HG02571 (cell line): Measurements from ENCODE around the gene NELFCD.
"Not testable (repeated sequence)": the region's sequence is repeated elsewhere in the genome, so short reads cannot be mapped to it uniquely, and the experiment has no call there.

Source experiments
- ATAC-seq: cut with Tn5 transposase; IDR thresholded peaks from one replicate; pipeline ENCODE4 v1.9.1; 2021; ENCODE audit warnings: mild to moderate bottlenecking, moderate library complexity; ENCODE audit not compliant: unreplicated experiment

The NELFCD gene, protein sequence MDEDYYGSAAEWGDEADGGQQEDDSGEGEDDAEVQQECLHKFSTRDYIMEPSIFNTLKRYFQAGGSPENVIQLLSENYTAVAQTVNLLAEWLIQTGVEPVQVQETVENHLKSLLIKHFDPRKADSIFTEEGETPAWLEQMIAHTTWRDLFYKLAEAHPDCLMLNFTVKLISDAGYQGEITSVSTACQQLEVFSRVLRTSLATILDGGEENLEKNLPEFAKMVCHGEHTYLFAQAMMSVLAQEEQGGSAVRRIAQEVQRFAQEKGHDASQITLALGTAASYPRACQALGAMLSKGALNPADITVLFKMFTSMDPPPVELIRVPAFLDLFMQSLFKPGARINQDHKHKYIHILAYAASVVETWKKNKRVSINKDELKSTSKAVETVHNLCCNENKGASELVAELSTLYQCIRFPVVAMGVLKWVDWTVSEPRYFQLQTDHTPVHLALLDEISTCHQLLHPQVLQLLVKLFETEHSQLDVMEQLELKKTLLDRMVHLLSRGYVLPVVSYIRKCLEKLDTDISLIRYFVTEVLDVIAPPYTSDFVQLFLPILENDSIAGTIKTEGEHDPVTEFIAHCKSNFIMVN

DNA sequence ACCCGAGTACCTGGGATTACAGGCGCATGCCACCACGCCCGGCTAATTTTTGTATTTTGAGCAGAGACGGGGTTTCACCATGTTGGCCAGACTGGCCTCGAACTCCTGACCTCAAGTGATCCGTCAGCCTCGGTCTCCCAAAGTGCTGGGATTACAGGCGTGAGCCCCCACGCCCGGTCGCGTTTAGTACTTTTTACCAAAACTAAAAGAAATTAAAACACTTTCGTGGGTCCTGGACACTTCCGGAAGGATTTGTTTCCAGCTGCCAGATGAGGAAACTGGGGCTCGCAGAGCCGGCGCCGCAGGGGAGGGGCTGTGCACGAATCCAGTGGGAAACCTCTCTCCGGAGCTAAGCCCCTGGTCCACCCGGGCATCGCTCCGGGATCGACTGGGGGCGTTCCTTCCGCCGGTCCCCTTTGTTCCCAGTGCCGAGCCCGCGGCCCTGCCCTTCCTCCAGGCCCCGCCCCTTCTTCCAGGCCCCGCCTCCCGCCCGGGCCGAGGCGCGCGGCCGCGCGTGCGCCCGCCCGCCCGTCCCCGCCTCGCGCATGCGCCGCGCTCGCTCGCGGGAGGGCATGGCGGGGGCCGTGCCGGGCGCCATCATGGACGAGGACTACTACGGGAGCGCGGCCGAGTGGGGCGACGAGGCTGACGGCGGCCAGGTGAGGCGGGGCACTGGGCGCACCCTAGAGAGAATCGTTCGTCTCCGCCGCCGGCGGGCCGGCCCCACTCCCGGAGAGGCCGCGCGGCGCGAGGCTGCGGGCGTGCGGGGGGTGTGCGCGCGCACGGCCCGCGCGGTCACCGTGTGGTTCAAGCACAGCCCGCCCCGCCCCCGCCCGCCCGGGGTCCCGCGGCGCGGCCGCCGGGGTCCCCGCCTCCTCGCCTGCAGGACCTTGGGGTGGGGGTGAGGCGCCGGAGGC, at the start of gene NELFCD:
NELFCD (plus strand) TSS at position 546 of the 917 bp plus-strand sequence; CDS start at position 600, 54 bp downstream.
- peak; percentile 66 for ATAC-seq

DNA sequence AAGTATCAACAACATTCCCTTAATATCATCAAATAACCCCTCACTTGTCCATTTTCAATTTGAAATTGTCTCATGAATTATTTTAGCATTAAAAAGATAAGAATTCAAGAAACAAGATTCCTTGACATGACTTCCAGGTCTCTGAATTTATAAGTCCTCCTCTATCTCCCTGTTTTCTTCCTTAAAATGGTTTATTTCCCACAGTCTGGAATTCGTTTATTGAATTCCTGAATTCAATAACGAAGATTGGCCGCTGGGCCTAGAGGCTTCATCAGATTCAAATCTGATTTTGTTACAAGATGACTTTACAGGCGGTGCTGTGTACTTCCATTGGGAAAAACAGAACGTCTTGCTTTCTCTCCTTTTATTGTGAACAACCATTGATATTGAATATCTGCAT, 48.9 kb upstream of the NELFCD start:
- ATAC-seq: no peak

DNA sequence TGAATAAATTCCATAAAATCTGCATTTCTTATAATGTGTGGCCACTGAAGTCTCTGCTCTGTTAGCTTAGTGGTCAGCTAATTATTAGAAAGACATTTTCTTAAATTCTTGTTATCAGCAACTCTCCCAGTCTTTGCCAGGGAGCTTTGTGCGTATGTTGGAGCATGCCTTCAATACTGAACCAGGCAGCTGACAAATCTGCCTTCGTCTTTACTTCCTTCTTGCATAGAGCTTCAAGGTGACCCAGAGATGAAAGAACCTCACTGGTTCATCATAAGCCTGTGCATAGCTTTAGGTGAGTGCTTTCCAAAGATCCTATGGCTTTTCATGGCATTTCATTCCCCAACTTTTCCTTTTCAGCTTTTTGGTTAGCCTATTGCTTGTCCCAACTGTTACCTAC, 43.0 kb upstream of the NELFCD start:
- no peak for ATAC-seq

DNA sequence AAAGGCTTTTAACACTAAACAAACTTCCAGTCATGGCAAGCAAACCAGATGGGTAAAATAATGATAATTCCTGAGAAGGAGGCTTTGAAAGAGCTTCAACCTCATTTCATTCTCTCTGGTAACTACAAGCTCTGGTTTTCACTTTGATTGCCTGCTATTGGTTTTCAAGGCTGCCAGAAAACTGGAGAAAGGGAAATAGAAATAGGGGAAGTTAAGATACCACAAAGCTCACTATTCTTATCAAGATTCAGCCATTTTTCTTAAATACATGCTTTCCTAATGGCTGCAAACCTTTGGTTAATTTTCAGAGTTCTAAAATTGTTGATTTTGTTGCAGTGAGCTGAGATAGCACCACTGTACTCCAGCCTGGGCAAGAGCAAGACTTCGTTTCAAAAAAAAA, 42.5 kb upstream of the NELFCD start:
- no peak for ATAC-seq

DNA sequence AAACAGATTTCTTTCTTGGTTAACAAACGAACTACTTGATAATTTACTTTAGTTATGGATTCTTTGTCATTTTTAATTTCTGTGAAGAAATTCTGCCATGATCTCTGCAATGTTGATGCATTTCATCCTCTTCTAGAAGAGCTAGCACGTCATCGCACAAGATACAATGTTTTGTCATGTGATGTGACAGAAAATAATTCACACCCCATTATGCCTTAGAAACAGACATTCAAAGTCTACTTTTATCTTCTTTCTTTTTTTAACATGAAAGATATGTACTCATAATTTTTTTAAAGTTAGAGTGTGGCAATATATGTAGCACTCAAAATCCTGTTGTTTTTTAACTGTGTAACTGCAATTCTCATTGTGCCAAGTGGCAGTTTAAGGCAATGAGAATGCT, 39.6 kb upstream of the NELFCD start:
- ATAC-seq: no peak

DNA sequence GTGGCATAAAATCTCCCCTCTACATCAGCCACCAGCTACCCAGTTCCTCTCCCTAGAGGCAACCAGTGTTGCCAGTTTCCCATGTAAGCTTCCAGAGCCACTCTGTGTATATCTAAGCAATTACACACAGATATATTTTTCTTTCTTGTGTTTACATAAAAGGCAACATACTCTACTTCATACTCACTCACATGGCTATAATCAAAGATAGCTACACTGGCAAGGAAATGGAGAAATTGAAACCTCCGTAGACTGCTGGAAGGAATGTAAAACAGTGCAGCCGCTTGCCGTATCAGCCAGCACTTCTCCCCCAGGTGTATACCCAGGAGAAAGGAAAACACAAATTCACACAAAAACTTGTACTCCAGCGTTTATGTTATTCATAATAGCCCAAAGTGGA, 38.5 kb upstream of the NELFCD start:
- ATAC-seq: no peak

DNA sequence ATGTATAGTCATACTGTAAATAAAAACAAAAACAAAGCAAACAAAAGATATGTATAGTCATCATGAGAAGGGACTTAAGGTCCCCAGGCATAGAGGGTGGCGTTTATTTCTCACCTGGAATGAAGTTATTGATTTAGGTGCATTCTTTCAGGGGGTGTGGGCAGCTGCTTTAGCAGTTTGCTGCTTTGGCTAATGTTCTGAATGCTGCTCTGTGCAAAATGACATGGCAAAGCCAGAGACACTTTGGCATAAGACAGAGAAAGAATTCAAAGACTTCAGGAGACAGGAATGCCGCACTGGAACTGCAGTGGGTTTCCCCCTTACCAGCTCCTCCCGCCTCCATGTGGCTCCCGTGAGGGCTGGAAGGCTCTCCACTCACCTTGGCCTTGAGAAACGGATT, 36.4 kb upstream of the NELFCD start:
- no peak for ATAC-seq

DNA sequence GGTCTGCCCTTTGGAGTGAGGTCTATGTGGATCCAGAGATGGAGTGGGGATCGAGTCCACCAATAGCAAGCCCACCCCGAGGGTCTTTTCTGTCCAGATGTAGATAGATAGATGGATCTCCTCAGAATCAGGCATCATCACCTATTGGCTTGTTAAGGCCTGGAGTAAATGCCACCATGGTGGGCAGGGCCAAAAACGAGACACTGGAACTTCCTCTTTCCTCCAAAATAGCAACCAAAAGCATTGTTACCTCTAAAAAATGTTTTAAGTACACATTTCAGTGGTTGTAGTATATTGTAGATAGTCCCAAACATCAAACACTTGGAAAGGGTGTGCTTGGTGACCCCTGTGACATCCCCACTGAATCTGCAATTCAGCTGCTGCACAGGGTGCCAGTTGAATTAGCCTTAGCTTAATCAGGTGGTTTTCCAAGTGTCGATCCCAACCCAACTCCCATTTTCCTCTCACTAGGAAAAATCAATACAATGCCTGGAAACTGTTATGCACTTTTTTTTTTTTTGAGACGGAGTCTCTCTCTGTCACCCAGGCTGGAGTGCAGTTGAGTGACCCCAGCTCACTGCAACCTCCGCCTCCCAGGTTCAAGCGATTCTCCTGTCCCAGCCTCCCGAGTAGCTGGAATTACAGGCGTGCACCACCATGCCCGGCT, 35.0 kb upstream of the NELFCD start:
- ATAC-seq: no peak

DNA sequence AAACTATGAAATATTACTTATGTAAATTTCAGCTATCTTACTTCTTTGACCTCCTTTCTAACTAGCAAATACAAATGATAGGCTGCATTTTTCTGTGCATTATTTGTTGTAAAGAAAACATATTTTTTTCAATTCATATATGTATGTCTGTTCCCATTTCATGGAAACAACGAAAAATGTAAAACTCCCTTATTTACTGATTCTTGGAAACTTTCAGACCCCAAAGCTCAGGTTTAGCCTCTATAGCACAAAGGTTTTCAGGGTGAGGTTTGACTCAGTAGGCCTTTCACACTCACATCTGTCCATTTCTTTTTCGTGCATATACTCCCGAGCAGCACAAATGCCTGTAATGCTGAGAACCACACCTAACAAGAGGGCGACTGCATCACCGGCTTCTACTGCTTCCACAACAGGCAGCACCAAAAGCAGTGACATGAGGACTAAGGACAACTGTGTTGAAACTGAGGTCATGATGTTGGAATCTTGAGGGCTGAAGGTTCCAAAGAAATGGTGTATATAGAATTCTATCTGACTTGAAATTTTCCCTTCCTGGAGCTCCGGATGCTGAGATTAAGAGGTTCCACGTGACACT, 33.2 kb upstream of the NELFCD start:
- ATAC-seq: not testable (repeated sequence)

DNA sequence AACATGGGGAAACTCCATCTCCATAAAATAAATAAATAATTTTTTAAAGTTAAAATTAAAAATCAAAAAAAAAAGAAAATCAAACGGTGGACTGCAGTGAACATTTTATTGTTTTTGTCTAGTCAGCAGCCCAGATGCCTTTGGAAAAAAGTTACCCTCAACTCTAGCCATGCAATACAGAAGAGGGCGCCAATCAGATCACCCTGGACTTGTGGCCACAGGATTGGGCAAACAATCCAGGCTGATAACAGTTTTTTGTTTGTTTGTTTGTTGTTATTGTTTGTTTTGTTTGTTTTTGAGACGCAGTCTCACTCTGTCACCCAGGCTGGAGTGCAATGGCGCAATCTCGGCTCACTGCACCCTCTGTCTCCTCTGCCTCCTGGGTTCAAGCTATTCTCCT, 30.5 kb upstream of the NELFCD start:
- no peak for ATAC-seq

DNA sequence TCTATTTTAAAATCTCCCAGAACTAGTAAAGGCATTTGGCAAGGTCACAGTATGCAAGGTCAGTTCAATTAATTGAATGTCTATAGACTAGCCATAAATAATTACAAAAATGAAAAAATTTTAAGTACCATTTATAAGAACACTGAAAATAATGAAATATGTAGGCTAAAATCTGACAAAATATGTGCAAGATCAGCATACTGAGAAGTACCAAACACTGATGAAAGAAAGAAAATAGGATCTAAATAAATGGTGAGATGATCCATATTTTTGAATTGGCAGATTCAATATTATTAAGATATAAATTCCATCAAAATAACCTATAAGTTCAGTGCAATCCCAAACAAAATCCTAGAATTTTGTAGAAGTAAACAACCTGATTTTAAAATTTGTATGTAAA, 28.0 kb upstream of the NELFCD start:
- no peak for ATAC-seq

DNA sequence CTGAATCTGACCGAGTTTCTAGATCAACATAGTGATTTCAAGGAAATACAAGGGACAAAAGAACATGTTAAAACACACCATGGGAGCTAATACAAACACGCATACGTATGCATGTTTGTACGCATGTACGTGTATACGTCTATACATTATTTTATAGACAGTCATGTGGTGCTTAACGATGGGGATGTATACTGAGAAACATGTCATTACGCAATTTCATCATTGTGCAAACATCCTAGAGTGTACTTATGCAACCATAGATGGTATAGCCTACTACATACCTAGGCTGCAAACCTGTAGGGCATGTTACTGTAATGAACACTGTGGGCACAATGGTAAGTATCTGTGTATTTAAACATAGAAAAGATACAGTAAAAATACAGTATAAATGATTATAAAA, 25.0 kb upstream of the NELFCD start:
- no peak for ATAC-seq

DNA sequence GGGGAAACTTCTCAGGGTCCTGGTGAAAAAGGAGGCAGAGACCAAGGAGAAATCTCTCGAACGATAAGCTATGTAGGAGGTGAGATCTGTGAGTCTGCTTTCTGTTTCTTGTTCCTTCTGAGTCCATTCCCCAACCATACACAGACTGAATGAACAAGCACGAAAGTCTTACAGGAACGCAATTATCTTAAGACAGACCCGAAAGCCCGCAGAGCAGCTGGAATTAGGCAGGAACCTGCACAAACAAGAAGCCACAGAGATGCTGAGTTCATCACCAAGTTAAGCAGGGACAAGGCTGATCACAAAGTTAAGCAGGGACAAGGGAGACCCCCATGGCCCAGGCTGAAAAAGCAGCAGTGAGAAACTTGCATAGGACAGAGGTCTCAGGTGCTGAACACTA, 21.4 kb upstream of the NELFCD start:
- no peak for ATAC-seq

DNA sequence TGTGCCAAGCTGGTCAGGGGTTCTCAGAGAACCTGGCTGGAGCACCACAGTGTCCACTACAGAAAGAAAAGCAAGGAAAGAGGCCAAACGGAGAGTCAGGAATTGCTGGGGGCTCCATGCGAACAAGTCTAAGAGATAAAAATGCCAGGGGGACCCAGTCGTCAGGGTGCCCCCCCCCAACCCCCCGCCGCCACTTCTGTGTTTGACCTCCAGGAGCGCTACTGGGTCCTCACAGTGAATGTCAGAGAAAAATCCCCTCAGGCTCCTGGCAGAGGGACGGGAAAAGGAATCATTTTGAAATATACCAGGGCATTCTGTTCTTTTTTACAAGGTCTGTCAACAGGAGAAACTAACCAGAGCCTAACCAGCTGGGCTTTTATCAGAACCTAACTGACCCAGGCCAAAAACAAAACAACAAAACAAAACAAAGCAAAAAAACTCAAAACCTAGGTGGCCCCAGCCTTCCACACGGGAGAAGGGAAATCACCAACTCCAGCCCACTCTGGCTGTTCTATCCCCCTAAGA, 17.9 kb upstream of the NELFCD start:
- no peak for ATAC-seq

DNA sequence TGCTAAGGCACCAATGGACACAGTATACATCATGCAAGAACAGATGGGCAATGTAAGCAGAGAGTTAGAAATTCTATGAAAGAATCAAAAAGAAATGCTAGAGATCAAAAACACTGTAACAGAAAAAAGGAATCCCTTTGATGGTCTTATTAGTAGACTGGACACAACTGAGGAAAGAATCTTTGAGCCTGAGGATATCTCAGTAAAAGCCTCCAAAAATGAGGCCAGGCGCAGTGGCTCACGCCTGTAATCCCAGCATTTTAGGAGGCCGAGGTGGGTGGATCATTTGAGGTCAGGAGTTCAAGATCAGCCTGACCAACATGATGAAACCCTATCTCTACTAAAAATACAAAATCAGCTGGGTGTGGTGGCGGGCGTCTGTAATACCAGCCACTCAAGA, 17.1 kb upstream of the NELFCD start:
- ATAC-seq: not testable (repeated sequence)

DNA sequence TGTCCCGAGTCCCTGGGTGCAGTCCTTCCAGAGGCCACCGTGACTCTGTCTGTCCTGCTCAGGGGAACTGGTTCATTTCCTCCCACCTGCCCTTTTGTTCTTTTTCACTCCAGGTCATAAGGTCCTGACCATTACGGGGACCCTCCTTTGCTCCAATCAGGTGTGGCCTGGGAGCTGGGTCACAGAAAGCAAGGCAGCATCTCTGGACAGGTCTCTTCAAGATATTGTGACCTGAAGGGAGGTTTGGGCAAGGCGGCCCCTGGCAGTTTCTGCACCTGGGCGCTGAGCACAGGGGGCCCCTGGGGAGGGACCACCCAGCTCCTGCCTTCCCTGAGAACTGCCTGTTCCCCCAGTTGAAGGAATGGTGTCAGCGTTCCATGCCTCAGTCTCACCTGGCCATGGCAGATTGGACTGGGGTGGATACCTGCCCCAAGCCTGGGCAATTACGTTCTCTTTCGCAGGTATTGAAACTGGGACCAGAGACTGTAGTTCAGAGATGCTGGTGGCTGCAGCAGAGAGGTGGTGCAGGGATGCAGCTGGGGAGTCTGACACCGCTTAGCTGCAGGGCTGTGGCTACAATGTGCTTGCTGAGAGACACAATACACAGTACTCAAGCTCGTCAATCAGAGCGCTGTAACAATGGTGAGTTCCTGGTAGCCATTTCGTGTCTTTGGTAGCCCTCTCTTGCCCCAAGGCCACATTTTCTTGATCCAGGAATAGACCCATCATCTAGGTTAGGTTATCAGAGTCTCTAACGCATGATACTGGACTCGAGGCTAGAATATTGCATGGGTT, 15.6 kb upstream of the NELFCD start:
- no peak for ATAC-seq

DNA sequence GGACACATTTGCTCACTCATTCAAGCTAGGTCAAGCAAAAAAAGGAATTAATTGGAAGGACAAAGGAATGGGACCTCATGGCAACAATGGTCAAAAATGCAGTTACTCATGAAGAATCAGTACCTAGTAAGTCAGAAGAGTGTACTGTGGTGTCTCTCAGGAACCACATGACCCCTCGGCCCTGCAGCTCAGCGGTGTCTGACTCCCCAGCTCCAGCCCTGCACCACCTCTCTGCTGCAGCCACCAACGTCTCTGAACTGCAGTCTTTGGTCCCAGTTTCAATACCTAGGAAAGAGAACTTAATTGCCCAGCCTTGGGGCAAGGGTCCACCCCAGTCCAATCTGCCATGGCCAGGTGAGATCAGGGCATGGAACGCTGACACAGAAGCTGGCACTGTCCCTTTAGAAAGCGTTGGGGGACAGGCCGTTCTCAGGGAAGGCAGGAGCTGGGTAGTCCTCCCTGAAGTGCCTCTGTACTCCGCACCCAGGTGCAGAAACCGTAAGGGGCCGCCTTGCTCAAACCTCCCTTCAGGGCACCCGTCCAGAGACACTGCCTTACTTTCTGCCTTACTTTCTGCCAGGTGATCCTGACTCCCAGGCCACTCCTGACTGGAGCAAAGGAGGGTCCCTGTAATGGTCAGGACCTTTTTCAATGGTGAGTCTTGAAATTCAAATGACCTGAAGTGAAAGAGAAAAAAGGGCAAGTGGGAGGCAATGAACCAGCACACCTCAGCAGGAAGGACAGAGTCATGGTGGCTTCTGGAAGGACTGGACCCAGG, 13.2 kb upstream of the NELFCD start:
- ATAC-seq: no peak

DNA sequence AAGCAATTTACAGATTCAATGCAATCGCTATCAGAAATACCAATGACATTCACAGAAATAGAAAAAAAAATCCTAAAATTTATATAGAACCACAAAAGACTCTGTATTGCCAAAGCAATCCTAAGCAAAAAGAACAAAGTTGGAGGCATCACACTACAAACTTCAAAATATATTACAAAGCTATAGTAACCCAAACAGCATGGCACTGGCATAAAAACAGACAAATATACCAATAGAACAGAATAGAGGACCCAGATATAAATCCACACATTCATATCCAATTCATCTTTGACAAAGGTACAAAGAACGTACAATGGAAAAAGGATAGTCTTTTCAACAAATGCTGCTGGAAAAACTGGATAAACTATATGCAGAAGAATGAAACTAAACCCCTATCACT, 11.6 kb upstream of the NELFCD start:
- ATAC-seq: no peak

DNA sequence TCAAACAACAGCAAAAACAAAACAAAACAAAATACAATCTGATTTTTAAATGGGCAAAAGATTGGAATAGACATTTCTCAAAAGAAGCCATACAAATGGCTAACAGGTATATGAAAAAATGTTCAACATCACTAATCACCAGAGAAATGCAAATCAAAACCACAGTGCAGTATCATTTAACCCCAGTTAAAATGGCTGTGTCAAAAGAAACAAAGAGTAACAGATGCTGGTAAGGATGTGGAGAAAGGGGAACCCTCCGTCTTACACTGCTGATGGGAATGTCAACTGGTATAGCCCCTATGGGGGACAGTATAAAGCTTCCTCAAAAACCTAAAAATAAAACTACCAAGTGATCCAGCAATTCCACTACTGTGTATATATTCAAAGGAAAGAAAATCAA, 10.9 kb upstream of the NELFCD start:
- no peak for ATAC-seq
